ENCODE results near the gene CRYAA.

Gene CRYAA

DNA sequence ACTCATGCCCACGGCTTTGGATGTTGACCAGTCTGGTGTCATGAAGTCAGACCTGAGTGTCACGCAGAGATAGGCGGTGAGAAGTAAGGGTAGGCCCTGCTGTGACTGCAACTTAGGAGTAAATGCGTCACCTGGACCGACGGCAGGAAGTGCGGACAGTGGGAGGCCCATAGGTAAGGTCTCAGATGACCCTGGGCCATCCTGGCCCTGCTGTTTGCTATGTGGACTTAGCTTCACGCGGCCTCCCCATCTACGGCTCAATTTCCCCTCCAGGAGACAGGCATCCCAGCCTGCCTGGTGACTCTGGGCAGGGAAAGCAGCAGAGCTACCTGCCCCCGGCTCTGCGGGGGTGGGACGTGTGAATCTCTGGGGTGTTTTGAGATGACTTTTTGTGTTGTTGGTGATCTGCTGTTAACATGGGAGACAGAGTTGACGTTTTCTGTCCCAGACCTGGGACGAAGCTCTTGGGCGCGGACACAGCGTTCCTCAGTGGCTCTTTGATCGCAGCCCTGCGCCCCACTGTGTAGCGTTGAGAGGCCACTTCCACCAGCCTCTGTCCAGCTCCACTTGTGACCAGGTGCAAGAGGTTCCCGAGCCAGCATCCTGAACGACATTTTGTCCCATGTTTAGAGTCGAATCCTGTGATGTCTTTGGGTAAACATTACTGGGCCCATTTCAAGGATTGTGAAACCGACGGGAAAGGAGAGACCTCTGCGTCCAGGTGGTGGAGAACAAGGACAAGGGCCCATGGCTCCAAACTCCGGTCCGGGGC, 39.9 kb downstream of the CRYAA start:
- Histone ChIP-seq H3K4me3 (ENCODE audit: low read depth in 1 of 2, low read length in 2 of 2) (no peak overlapping the region), H4K20me1 (ENCODE audit: insufficient read depth, low read length) (no peaks in the 10 kb centered on the region)

DNA sequence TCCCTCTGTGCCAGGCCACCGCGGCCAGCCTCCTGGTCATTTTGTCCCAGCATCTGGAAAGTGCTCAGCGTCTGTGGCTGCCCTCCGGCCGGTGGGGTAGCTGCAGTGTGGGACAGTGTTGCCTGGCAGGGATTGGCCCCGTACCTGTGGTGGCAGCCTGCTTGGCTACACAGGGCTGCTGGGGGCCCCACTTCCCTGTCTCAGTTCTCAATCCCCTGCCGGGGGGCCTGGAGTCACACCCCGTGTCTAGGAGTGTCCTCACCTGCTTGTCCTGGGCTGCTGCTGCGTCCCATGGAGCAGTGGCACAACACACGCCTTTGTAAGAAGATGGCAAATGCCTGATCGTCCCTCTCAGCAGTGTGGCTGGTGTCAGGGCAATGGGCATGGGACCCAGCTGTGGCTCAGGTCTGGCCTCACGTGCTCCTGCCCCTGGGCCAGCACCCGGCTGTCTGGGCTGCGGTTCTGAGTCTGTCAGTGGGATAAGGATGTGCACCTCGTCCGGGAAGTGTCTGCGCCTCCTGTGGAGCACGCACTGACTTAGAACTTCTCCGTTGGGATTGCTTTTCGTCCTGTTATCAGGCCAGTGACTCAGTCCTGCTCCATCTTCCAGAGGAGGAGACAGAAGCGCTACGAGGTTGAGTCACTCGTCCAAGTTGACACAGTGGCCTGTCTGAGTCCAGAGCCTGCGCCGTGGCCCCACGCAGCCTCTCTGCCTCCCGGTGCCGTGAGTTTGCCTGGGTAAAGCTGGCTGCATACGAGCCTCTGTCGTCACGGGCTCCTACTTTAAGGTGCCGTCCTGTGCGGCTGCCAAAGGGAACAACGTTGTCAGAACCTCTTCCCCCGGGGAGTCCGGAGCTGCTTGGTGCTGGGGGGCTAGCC, 41.0 kb downstream of the CRYAA start:
- Histone ChIP-seq H4K20me1 (ENCODE audit: insufficient read depth, low read length) (no peaks in the 10 kb centered on the region), H2AFZ (ENCODE audit: low read depth, low read length) (no peak overlapping the region), H3K27me3 (ENCODE audit: insufficient read depth, low read length, poor library complexity) (no peaks in the 10 kb centered on the region), H3K36me3 (ENCODE audit: insufficient read depth, low read length) (no peaks in the 10 kb centered on the region), H3K79me2 (ENCODE audit: insufficient read depth, low read length) (no peaks in the 10 kb centered on the region), H3K4me1 (ENCODE audit: insufficient read depth, low read length) (no peaks in the 10 kb centered on the region), H3K27ac (ENCODE audit: low read length) (no peak overlapping the region), H3K9ac (ENCODE audit: low read depth, low read length) (no peak overlapping the region), H3K9me3 (ENCODE audit: insufficient read depth, low read length, severe bottlenecking) (no peaks in the 10 kb centered on the region), H3K4me3 (ENCODE audit: low read depth in 1 of 2, low read length in 2 of 2) (no peak overlapping the region), H3K4me2 (ENCODE audit: insufficient read depth, low read length) (no peak overlapping the region)
- TF ChIP-seq EZH2 (IDR thresholded peaks at IDR 0.05; ENCODE audit: borderline replicate concordance, low read depth, low read length, severe bottlenecking) (no peak), CTCF (IDR thresholded peaks at IDR 0.05; ENCODE audit: borderline replicate concordance, extremely low read depth, low read length, poor library complexity, severe bottlenecking) (no peak)
- DNase-seq = no peak
- no peak for ATAC-seq (ENCODE audit: insufficient read depth, low read depth)

More for the DNA sequence above, 39.9 kb downstream of the CRYAA start:
- H3K27ac ChIP-seq (ENCODE audit: low read length) = no peak overlapping the region
- no peaks in the 10 kb centered on the region for H3K79me2 ChIP-seq (ENCODE audit: insufficient read depth, low read length)
- DNase-seq (no peak), ATAC-seq (ENCODE audit: insufficient read depth, low read depth) (no peak)
- H3K4me1 ChIP-seq (ENCODE audit: insufficient read depth, low read length) = no peaks in the 10 kb centered on the region
- no peak overlapping the region for H3K4me2 ChIP-seq (ENCODE audit: insufficient read depth, low read length)
- H2AFZ ChIP-seq (ENCODE audit: low read depth, low read length) = no peak overlapping the region
- no peak overlapping the region for H3K9ac ChIP-seq (ENCODE audit: low read depth, low read length)
- H3K27me3 ChIP-seq (ENCODE audit: insufficient read depth, low read length, poor library complexity) = no peaks in the 10 kb centered on the region
- TF ChIP-seq EZH2 (IDR thresholded peaks at IDR 0.05; ENCODE audit: borderline replicate concordance, low read depth, low read length, severe bottlenecking) (no peak), CTCF (IDR thresholded peaks at IDR 0.05; ENCODE audit: borderline replicate concordance, extremely low read depth, low read length, poor library complexity, severe bottlenecking) (no peak)
- no peaks in the 10 kb centered on the region for H3K9me3 ChIP-seq (ENCODE audit: insufficient read depth, low read length, severe bottlenecking)
- no peaks in the 10 kb centered on the region for H3K36me3 ChIP-seq (ENCODE audit: insufficient read depth, low read length)

DNA sequence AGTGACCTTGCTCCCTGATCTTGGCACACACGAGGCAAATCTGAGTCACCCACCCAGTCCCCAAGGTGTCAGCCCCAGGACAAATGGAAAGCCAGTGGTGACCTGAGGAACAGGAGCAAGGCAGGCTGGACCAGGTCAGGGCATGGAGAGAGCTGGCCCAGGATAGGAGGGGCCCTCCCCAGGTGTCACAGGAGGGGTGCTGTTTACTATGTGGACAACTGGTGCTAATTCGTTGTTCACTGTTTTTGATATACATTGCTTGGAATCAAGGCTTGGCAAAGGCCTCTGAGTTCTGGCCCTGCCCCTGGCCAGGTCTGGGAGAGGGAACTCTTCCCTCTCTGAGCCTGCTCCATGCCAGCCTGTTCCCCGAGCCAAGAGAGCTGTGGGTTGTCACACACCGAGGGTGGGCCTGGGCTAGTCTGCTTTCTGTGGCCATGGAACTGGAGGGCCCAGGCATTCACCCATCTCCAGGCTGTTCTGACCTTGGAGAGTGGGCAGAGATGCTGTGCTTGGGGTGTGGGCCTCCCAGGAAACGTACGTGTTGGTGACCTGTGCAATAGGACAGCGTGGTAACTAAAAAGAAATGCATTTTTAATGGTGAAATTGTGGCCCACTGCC, 41.8 kb downstream of the CRYAA start:
- DNase-seq (no peak), ATAC-seq (ENCODE audit: insufficient read depth, low read depth) (no peak)
- Histone ChIP-seq H3K27ac (ENCODE audit: low read length) (no peak overlapping the region), H3K9me3 (ENCODE audit: insufficient read depth, low read length, severe bottlenecking) (no peaks in the 10 kb centered on the region), H3K4me2 (ENCODE audit: insufficient read depth, low read length) (no peak overlapping the region), H3K27me3 (ENCODE audit: insufficient read depth, low read length, poor library complexity) (no peaks in the 10 kb centered on the region), H3K4me3 (ENCODE audit: low read depth in 1 of 2, low read length in 2 of 2) (no peak overlapping the region), H3K36me3 (ENCODE audit: insufficient read depth, low read length) (no peaks in the 10 kb centered on the region), H3K79me2 (ENCODE audit: insufficient read depth, low read length) (no peaks in the 10 kb centered on the region), H3K4me1 (ENCODE audit: insufficient read depth, low read length) (no peaks in the 10 kb centered on the region), H2AFZ (ENCODE audit: low read depth, low read length) (no peak overlapping the region), H4K20me1 (ENCODE audit: insufficient read depth, low read length) (no peaks in the 10 kb centered on the region), H3K9ac (ENCODE audit: low read depth, low read length) (no peak overlapping the region)
- TF ChIP-seq CTCF (IDR thresholded peaks at IDR 0.05; ENCODE audit: borderline replicate concordance, extremely low read depth, low read length, poor library complexity, severe bottlenecking) (no peak), EZH2 (IDR thresholded peaks at IDR 0.05; ENCODE audit: borderline replicate concordance, low read depth, low read length, severe bottlenecking) (no peak)
